OCI-LY7 (cell line): ENCODE data around the gene PABPN1L. TPM values are rescaled to one million over a fixed set of nuclear protein-coding genes. Genes with fewer than 3 reads are reported as not detected.

Experiments
- BruUV-seq: library from RNA; stranded (reverse); fragments of 400-500 nt; replicated peaks from 2 replicates; lab custom pipeline; 2021; lab: Mats Ljungman, UMichigan
- CTCF ChIA-PET: fragments of 300-600 bp; sonication (Branson Sonifier 250); formaldehyde crosslinking; loops from one replicate; lab custom pipeline; 2022; ENCODE audit warnings: antibody characterized with exemption; ENCODE audit not compliant: unreplicated experiment; lab: Charles Lee
- POLR2A ChIA-PET: fragments of 300-600 bp; sonication (Branson Sonifier 250); formaldehyde crosslinking; loops from one replicate; lab custom pipeline; 2022; ENCODE audit warnings: antibody characterized with exemption; lab: Charles Lee
- DNase-seq: peaks from one replicate; pipeline ENCODE4 v3.0.0-alpha.2; 2015; ENCODE audit warnings: low spot score
- H2AFZ ChIP-seq: fragments of 200-600 bp; sonication (generic), shearing (Covaris generic); 2 replicates; pipeline ENCODE4 v1.6.1; 2014; ENCODE audit warnings: mild to moderate bottlenecking, antibody characterized with exemption, low read length, moderate library complexity
- H3K27ac ChIP-seq: fragments of 200-600 bp; sonication (generic); 2 replicates; pipeline ENCODE4 v1.5.1; 2014; ENCODE audit warnings: mixed run types, low read depth, mild to moderate bottlenecking, moderate library complexity, low read length, inconsistent platforms; ENCODE audit not compliant: poor library complexity, severe bottlenecking
- H3K36me3 ChIP-seq: fragments of 200-600 bp; sonication (generic); 2 replicates; pipeline ENCODE4 v1.6.1; 2014; ENCODE audit warnings: mild to moderate bottlenecking, antibody characterized with exemption, low read length, moderate library complexity, mixed read lengths; ENCODE audit not compliant: insufficient read depth
- H3K4me1 ChIP-seq: fragments of 200-600 bp; sonication (generic); 2 replicates; pipeline ENCODE4 v1.5.1; 2014; ENCODE audit warnings: mild to moderate bottlenecking, low read length; ENCODE audit not compliant: insufficient read depth, poor library complexity, severe bottlenecking
- H3K4me2 ChIP-seq: fragments of 200-600 bp; sonication (generic); 2 replicates; pipeline ENCODE4 v1.6.1; 2014; ENCODE audit warnings: mild to moderate bottlenecking, low read length
- H3K4me3 ChIP-seq: fragments of 200-600 bp; sonication (generic); 2 replicates; pipeline ENCODE4 v1.5.1; 2014; ENCODE audit warnings: mild to moderate bottlenecking, low read depth, low read length; ENCODE audit not compliant: poor library complexity, severe bottlenecking
- H3K79me2 ChIP-seq: fragments of 200-600 bp; sonication (generic); 2 replicates; pipeline ENCODE4 v1.6.1; 2016; ENCODE audit warnings: low read depth, mild to moderate bottlenecking, low read length, moderate library complexity, mixed read lengths; ENCODE audit not compliant: insufficient read depth
- H3K9me2 ChIP-seq: fragments of 200-600 bp; sonication (generic); 2 replicates; pipeline ENCODE4 v1.6.1; 2016; ENCODE audit warnings: mild to moderate bottlenecking, low read length, mixed read lengths; ENCODE audit not compliant: insufficient read depth
- H3K9me3 ChIP-seq: fragments of 200-600 bp; sonication (generic); 2 replicates; pipeline ENCODE4 v1.6.1; 2014; ENCODE audit warnings: mild to moderate bottlenecking, mixed run types, low read length, mixed read lengths
- H4K20me1 ChIP-seq: fragments of 200-600 bp; sonication (generic); 2 replicates; pipeline ENCODE4 v1.6.1; 2014; ENCODE audit warnings: mild to moderate bottlenecking, antibody characterized with exemption, low read length, moderate library complexity, mixed read lengths; ENCODE audit not compliant: insufficient read depth
- EZH2phosphoT487 ChIP-seq: fragments of 200-600 bp; sonication (generic); IDR thresholded peaks from 2 replicates; pipeline ENCODE4 v1.6.1; 2018; ENCODE audit warnings: low read depth, borderline replicate concordance, mild to moderate bottlenecking, mixed run types, antibody characterized with exemption, low read length, moderate library complexity, mixed read lengths
- intact Hi-C: fragments of 100-400 bp; cut with micrococcal nuclease; formaldehyde crosslinking; loops from one replicate; pipeline ENCODE4 v1.10.0; 2022; ENCODE audit not compliant: unreplicated experiment
- total RNA-seq, 2 experiments: library from RNA; depleted of rRNA in 1 of 2; stranded (reverse); fragments of >200 nt in 1 of 2; shearing (Covaris generic) in 1 of 2; gene quantifications; 2 replicates each; pipeline ENCODE4 v1.2.3, GENCODE V29; 2014 to 2022
- TF ChIP-seq, protein P1 (sequence below): fragments of 200-600 bp; sonication (generic); conservative IDR thresholded peaks from 2 replicates; pipeline ENCODE4 v1.5.1; 2014; ENCODE audit warnings: mild to moderate bottlenecking, antibody characterized with exemption, low read length, moderate library complexity, mixed read lengths

The PABPN1L gene
- total RNA-seq, 2 experiments from 2014 or later = 0.38 TPM; not detected in 1

DNA sequence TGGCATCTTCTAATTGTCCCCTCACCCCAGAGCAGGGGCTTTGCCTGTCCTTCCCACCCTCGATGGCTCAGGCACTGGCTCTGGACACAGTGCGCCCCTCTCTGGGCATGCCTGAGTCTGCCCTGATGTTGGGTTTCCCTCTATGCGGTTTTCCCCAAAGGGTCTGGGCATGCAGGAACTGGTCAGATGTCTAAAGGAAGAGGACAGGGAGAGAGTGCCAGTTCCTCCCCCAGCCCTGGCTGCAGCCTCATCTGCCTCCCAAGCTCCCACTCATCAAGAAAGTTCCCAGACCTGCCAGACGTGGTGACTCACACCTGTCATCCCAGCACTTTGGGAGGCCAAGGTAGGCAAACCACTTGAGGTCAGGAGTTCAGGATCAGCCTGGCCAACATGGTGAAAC, 41.3 kb upstream of the PABPN1L start:
- intact Hi-C loops = no loop called here
- POLR2A ChIA-PET = no interaction called here
- H2AFZ ChIP-seq = no peak overlapping the region
- H3K4me2 ChIP-seq = no peak overlapping the region
- H3K4me1 ChIP-seq = peaks cover 12% of the 10 kb centered on the region
- H3K36me3 ChIP-seq = no peaks in the 10 kb centered on the region
- BruUV-seq = no TSS peak
- H3K9me3 ChIP-seq = no peaks in the 10 kb centered on the region
- no peaks in the 10 kb centered on the region for H4K20me1 ChIP-seq
- no peak overlapping the region for H3K27ac ChIP-seq
- no peak for DNase-seq
- H3K9me2 ChIP-seq = no peaks in the 10 kb centered on the region
- H3K79me2 ChIP-seq = no peaks in the 10 kb centered on the region
- TF ChIP-seq EZH2phosphoT487 = no peak
- TF ChIP-seq, protein P1, sequence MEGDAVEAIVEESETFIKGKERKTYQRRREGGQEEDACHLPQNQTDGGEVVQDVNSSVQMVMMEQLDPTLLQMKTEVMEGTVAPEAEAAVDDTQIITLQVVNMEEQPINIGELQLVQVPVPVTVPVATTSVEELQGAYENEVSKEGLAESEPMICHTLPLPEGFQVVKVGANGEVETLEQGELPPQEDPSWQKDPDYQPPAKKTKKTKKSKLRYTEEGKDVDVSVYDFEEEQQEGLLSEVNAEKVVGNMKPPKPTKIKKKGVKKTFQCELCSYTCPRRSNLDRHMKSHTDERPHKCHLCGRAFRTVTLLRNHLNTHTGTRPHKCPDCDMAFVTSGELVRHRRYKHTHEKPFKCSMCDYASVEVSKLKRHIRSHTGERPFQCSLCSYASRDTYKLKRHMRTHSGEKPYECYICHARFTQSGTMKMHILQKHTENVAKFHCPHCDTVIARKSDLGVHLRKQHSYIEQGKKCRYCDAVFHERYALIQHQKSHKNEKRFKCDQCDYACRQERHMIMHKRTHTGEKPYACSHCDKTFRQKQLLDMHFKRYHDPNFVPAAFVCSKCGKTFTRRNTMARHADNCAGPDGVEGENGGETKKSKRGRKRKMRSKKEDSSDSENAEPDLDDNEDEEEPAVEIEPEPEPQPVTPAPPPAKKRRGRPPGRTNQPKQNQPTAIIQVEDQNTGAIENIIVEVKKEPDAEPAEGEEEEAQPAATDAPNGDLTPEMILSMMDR = no peak
- CTCF ChIA-PET = no interaction called here
- no peak overlapping the region for H3K4me3 ChIP-seq

DNA sequence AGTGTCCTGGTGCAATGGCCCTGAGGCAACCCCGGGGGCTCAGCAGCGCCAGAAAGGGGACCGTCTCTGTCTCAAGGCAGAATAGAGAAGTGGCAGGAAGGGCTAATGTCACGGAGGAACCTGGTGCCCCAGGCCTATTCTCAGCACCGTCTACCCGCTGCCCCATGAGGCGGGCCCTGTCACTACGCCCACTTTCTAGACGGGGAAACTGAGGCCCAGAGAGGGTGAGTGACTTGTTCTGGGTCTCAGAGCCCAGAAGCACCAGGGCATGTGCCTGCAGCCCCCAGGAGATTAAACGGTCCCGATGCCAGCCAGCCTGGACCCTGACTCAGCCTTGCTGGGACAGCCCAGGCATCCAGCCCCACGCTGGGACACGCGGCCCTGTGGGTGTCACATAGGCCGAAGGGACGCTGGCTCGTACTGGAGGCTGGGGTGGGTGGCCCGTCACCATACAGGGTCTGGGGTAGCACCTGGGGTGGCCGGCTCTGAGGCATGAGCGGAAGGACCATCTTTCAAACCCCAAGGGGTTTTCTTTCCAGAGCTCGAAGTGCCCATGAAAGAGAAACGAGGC, 40.2 kb upstream of the PABPN1L start:
- Histone ChIP-seq H3K4me3 (no peak overlapping the region), H3K9me2 (no peaks in the 10 kb centered on the region), H3K36me3 (no peaks in the 10 kb centered on the region), H3K4me2 (no peak overlapping the region), H3K9me3 (no peaks in the 10 kb centered on the region), H2AFZ (no peak overlapping the region), H3K27ac (no peak overlapping the region), H3K79me2 (no peaks in the 10 kb centered on the region), H4K20me1 (no peaks in the 10 kb centered on the region), H3K4me1 (peaks cover 11% of the 10 kb centered on the region)
- intact Hi-C loops = no loop called here
- ChIA-PET POLR2A (no interaction called here), CTCF (no interaction called here)
- no TSS peak for BruUV-seq
- TF ChIP-seq, protein P1 = peak; percentile 24; the same call in 1 of the 2 replicates
- TF ChIP-seq EZH2phosphoT487 = no peak
- DNase-seq = no peak

DNA sequence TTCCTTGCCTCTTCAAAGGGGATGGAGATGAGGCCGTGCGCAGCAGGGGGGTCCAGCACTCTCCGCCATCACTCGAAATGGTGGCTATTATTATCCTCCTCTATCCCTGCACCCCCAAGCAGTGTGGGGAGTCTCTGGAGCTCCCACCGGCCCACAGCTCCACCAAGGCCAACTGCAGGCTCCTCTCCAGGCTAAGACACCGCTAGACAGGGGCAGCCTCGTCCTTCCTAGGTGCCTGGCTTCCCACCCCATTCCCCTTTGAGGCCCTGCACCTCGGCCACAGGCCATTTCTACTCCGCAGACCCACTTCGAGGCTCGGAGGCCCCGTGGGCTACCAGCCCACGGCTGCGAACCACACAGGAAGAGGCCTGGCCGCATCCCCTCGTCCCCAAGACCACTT, 39.6 kb upstream of the PABPN1L start:
- intact Hi-C loops = no loop called here
- TF ChIP-seq, protein P1 = no peak
- TF ChIP-seq EZH2phosphoT487 = no peak
- H3K9me2 ChIP-seq = no peaks in the 10 kb centered on the region
- POLR2A ChIA-PET = no interaction called here
- H3K4me1 ChIP-seq = peaks cover 5% of the 10 kb centered on the region
- no TSS peak for BruUV-seq
- H3K36me3 ChIP-seq = no peaks in the 10 kb centered on the region
- no peaks in the 10 kb centered on the region for H3K9me3 ChIP-seq
- H3K27ac ChIP-seq = no peak overlapping the region
- H3K4me2 ChIP-seq = no peak overlapping the region
- CTCF ChIA-PET = no interaction called here
- H3K4me3 ChIP-seq = no peak overlapping the region
- H2AFZ ChIP-seq = no peak overlapping the region
- H3K79me2 ChIP-seq = no peaks in the 10 kb centered on the region
- DNase-seq = no peak
- no peaks in the 10 kb centered on the region for H4K20me1 ChIP-seq
